ENCODE data around the gene FBN3. TPM values are rescaled to one million over a fixed set of nuclear protein-coding genes. Genes with fewer than 3 reads are reported as not detected.

FBN3 gene
- total RNA-seq, result not detected in 2 replicates

DNA sequence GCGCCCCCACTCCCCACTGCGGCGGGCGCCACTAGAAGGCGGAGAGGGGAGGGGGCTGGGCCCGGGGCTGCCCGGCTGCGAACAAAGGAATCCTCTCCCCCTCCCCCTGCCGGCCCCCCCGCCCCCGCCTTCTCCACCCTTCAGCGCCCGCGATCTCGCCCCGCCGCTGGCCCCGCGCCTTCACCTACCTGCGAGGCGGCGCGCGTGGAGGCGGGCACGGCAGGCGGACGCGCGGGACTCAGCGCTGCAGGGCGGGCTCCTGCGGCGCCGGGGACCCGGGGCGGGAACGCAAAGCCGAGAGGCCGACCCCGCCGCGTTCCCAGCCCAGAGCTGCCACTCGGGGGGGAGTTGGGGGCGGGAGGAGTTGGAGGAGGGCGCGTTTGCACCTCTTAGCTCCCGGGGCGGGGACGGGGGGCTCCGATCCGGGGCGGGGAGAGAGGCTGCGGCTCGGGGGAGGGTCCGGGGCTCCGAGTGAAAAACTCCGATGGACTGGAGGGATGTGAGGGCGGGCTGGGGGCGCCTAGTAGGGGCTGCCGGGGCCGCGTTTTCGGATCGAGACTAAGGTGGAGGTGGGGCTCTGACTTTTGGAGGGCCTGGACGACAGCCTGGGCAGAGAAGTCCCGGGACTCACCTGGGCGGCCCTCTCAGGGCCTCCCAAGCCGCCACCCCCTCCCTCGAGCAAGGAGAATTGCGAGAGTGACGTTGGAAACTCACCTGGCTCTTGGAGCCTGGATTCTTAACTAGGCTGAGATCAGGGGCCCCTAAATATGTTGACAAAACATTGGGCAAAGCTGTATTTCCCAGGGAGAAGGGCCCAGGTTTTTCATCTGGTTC, at the start of gene FBN3:
Gene FBN3, minus strand, starts transcription at position 332 of the 834 bp plus-strand sequence. CDS start 2,112 bp downstream, outside the sequence.

DNA sequence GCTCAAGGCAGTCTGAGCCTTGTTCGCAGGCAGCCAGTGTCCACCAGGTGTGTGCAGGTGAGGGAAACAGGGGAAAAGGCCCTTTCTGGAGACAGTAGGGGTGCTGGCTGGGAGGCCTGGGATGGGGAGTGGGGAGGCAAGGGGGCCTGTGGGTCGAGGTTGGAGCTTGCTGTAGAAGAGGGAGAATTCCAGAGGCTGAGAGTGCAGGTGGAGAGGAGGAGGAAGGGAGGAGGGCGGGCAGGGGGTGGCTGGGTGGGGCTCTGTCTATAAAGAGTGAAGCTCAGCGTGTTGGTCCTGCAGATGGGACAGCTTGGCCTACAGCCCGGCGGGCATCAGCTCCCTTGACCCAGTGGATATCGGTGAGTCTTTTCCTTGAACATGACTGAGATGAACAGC, 96.9 kb downstream of the FBN3 start, which contains the start of gene CCL25:
Gene CCL25, plus strand, starts transcription at position 297 of the 396 bp plus-strand sequence. CDS start 290 bp downstream, outside the sequence.

Other genes starting within 250 kb of the FBN3 start
- 8.5 and 14.1 TPM in 2 replicates for gene MAP2K7, start 245.7 kb downstream of the FBN3 start, total RNA-seq
- gene TGFBR3L, start 234.8 kb downstream of the FBN3 start, total RNA-seq, result 0.37 and 0.78 TPM in 2 replicates
- gene SNAPC2, start 229.3 kb downstream of the FBN3 start, total RNA-seq, result 27.4 and 31.6 TPM in 2 replicates
- gene CTXN1, start 223.5 kb downstream of the FBN3 start, total RNA-seq, result 0.73 and 0.78 TPM in 2 replicates
- gene TIMM44, start 205.9 kb downstream of the FBN3 start, total RNA-seq, result 51.6 and 53.3 TPM in 2 replicates
- 22.4 and 40.3 TPM in 2 replicates for gene ELAVL1, start 144.0 kb downstream of the FBN3 start, total RNA-seq
- gene CCL25, start 96.8 kb downstream of the FBN3 start, total RNA-seq, result not detected in 2 replicates
- 15.6 and 29.8 TPM in 2 replicates for gene CERS4, start 59.8 kb upstream of the FBN3 start, total RNA-seq
- gene CD320, start 158.8 kb upstream of the FBN3 start, total RNA-seq, result 36.4 and 47.8 TPM in 2 replicates
- gene NDUFA7, start 171.8 kb upstream of the FBN3 start, total RNA-seq, result 16.9 and 29.3 TPM in 2 replicates
- 122 and 242 TPM in 2 replicates for gene RPS28, start 171.9 kb upstream of the FBN3 start, total RNA-seq
- gene KANK3, start 193.7 kb upstream of the FBN3 start, total RNA-seq, result under 0.01 and 0.20 TPM in 2 replicates
- gene ANGPTL4, start 214.6 kb upstream of the FBN3 start, total RNA-seq, result 20.5 and 21.7 TPM in 2 replicates
- 31.3 and 32.3 TPM in 2 replicates for gene RAB11B, start 240.8 kb upstream of the FBN3 start, total RNA-seq

Measured in subcutaneous preadipocyte (primary cell).